NB4 (cell line): ENCODE results near the gene INTS11.

Source experiments
- POLR2A ChIP-seq: IDR thresholded peaks from 2 replicates; pipeline ENCODE4 v1.6.1; 2011; ENCODE audit warnings: mild to moderate bottlenecking; ENCODE audit not compliant: insufficient read length; ENCODE audit errors: extremely low read depth
- TF ChIP-seq, protein P1 (sequence below): IDR thresholded peaks from one replicate; pipeline ENCODE4 v1.5.1; 2012; ENCODE audit warnings: low read depth, low read length

DNA sequence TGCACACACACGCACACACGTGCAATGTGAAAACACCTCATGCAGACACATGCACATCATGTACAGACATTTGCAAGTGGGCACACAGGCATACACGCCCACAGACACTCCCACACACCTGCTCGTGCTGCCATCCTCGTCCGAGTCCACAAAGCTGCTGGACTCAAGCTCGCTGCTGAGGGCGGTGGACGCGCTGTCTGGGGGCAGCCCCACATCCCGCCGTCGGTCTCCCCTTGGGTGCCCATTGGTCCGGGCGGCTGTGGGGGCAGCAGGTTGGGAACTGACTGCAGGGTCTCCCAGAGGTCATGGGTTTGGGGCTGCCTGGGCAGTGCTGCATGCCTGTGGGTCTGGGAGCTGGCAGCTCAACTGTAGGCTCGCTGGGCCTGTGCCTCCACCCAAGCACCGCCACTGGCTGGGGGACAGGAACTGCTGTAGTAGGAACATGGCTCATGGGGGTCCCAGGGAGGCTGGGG is 17.1 kb upstream of the INTS11 start:
- TF ChIP-seq, protein P1, sequence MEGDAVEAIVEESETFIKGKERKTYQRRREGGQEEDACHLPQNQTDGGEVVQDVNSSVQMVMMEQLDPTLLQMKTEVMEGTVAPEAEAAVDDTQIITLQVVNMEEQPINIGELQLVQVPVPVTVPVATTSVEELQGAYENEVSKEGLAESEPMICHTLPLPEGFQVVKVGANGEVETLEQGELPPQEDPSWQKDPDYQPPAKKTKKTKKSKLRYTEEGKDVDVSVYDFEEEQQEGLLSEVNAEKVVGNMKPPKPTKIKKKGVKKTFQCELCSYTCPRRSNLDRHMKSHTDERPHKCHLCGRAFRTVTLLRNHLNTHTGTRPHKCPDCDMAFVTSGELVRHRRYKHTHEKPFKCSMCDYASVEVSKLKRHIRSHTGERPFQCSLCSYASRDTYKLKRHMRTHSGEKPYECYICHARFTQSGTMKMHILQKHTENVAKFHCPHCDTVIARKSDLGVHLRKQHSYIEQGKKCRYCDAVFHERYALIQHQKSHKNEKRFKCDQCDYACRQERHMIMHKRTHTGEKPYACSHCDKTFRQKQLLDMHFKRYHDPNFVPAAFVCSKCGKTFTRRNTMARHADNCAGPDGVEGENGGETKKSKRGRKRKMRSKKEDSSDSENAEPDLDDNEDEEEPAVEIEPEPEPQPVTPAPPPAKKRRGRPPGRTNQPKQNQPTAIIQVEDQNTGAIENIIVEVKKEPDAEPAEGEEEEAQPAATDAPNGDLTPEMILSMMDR = no peak
- TF ChIP-seq POLR2A = no peak
